NCI-H82 treated with DMSO at 0.1 percent for 48 hours (cell line): ENCODE data around the gene MAD1L1.

Source experiments
- DNase-seq: peaks from one replicate; lab custom pipeline; 2025; ENCODE audit not compliant: unreplicated experiment; lab: John Stamatoyannopoulos, UW

Gene MAD1L1

DNA sequence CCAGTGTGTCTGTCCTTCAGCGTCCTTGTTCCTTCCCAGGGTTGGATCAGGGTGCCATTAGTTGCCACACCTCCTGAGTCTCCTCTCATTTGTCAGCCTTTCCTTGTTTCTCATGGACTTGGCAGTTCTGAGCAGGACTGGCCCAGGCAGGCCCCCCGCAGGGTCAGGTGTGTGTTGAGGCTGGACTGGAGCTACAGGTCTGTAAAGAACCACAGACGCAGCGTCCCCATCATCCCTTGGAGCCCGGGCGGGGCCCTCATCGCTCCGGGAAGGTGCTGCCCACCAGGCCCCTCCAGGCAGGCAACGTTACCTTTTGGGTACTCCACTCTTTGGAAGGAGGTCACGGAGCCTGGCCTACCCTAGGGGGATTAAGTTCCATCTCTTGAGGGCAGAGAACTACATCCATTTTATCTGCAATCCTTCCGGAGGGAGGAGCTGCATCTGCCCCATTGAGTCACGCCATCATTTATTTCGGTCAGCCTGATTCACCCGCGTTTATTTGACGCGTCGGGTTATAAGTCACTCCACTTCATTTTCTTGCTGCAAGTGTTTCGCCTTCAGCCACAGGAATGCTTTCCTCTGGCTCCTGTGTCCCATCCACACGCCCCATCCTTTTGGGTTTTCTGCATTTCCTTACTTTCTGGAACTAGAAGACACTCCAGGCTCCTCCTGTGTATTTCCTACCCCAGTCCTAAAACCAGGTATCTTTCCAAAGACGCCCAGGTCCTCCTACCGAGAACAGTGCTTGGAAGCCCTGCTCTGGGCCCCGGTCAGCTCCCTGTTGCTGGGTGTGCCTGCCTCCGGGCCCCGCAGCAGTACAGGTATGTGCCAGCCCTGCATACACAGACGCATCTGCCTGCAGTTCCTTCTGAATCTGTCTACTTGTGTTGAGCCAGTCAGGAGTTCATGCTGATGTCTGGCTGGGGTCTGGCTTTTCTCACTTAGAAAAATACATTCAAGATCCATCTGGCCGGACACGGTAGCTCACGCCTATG, 141.9 kb downstream of the MAD1L1 start:
- DNase-seq: no peak

- no peak for DNase-seq
Observed at GRCh38 chr7:2088801-2089200, 143.9 kb downstream of the MAD1L1 start.

DNA sequence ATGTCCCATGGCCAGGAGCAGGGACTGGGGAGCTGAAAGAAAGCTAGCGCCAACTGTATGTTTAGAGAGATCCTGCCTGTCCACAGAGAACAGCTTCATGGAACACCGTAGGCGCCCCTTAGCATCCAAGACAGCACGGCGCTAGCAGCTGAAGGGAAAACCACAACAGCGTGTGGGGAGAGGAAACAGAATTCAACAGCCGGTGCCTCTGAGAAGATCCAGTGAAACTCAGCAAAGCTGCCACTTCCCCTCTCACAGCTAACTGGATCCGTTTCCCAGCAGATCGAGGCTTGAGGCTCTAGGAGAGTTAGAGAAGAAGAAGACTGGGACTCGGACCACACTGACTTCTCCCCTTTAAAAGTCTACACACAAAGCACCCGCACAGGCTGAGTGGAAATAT, 145.0 kb downstream of the MAD1L1 start:
- DNase-seq: no peak

DNA sequence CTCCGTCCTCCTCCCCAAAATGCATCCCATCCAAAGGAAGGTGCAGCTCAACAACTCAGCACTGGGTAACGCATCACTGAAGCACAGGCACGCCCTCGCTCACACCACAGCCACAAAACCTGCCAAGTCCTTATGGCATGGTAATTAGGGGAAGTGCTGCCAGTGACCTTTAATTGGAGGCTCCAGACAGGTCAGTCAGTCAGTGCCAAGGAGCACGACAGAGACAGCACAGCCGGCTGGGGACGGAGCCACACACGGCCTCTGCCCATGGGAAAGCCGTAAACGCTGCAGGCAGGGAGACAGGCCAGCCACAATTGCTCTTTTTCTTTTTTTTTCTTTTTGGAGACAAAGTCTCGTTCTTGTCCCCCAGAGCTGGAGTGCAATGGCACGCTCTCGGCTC, 146.5 kb downstream of the MAD1L1 start:
- no peak for DNase-seq

DNA sequence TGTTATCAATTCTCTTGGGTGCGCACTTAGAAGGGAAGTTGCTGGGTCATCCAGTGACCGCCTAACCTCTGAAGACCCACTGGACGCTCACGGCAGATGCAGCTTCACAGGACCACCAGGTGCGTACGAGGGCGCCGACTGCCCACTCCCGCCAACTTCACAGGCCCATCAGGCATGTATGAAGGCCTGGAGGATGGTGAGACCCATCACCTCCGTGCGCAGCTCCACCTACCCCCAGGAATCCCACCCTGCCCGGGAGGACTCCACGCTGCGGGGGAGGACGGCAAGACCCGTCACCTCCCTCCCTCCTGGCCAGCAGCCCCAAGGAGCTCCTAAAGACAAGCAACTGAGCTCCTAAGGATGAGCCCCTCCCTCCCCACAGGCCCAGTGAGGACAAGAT, 146.9 kb downstream of the MAD1L1 start:
- DNase-seq: no peak

DNA sequence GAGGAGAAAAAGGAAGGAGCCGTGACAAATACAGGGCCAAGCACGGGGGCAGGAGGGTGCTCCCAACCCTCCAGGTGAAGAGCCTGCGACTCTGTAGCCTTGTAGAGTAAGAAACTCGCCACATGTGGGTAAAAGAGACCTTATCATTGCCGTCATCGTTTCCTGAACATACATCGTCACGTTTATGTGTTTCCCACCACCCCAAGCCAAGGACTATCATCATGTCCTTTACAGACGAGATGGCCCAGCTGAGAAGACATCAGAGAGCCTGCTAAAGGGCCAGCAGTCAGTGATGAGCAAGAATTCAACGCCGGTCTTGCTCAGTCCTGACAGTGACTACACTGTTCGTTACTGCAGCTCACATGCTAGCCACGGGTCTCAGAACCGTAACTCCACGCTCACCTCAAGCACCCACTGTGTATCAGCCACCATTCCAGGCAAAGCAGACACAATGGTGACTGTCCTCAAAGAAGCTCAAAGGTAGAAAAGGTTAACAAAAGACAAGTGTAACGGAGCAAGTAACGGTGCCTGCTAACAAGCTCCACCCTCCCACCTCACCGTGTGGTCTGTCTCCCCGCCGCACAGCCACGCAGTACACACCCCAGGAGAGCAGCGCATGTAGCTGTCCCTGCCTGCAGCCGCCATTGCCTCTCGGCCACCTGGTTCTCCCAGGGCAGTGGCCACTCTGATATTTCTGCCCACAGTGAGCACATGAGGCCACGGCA, 147.8 kb downstream of the MAD1L1 start:
- DNase-seq: no peak

DNA sequence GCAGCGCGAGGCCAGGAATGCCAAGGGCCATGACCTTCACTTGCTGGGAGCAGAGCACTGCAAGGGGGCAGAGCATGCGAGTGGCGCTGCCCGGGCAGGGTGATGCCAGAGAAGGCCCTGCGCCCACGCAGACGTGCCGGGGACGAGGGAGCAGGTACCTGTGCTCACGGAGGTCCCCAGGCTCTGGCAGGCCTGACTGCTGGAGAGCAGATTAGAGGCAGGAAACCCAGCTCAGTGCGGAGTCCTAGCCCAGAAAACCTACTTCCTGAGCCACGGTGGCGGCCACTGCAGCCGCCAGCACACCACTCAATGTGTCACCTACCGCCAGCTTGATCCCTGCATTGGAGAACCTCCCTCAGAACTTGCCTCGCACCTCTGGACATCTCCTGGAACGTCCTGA, 148.4 kb downstream of the MAD1L1 start:
- DNase-seq: no peak

DNA sequence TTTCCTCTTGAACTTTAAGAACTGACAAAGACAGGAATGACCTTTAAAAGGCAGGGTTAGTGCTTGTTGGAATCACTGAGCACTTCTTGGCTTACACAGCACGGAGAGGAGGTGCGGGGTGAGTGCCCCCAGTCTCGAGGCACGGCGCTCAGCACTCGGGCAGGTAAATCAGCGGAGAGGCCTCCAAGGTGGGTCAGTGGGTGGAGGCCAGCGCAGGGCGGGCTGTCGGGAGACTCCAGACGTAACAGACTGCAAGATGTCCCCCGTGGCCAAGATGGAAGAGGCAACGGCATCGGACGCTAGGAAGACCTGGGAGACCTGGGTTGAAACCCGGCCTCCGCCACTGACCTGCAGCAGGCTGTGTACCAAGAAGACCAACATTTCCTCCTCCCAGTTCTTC, 149.4 kb downstream of the MAD1L1 start:
- no peak for DNase-seq

DNA sequence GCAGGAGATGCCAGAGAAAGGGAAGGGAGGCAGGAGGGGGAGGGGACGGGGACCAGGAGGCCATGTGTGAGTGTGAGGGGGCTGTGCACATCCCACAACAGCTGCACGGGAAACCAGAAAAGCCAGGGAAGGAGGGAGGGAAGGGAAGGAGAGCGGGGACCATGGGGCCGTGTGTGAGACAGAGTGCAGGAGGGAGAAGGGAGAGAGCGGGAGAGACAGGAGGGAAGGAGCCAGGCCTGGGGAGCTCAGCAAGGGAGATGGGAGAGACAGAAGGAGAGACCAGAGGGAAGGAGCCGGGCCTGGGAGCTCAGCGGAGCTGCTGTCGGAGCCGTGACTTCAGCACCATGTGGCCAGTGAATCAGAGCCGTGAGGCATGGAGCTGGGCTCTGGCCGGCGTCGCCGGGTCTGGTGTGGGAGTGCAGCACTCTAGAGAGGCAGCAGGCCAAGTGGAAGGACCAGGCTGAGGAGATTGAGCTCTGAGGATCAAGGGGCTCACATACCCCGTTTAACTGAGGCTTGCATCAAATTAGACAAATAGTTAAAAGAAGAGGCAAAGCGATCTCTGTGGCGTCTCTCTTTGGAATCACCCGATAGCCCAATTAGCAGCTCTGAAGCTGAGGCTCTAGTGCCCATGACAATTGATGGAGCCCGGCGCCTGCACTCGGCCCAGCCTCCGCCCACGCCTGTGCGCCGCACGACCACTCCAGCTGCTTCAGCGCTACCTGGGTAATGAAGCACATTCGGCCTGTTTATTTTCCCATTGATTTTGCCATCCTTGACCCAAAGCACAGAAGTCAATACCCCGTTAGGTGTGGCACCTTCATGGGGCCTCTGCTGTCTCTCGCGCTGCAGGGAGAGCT, 150.4 kb downstream of the MAD1L1 start:
- DNase-seq: peak; percentile 74

DNA sequence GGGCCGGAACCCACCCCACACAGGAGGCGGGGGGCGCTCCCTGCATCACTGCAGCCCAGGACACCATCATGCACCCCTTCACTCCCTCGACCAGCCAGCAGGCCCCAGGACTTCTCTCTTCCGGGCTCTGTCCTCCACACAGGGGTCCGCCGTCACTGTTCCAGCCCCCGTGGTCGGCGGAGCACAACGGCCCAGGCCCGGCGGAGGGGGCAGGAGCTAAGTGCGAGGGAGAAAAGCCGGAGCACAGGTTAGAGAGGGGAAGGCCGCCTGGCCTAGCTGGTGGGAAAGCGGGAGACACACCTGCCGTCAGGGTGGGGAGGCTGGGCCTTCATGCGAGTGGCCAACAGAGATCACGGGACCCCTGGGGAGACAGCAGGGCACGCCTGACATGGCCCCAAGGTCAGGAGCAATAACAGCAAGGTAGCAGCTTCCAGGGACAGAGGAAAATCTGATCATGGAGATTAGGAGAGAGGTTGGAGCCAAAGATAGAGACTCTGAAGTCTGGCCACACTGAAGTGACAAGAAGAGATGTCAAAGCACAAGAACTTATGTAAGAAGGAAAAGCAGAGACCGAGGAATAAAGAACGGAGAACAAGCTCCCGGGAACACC, 151.1 kb downstream of the MAD1L1 start:
- DNase-seq: peak; percentile 74

GRCh38 chr7:2080477-2080876, 152.3 kb downstream of the MAD1L1 start:
- no peak for DNase-seq

- peak; percentile 42 for DNase-seq
Observed at GRCh38 chr7:2080060-2080387, 152.7 kb downstream of the MAD1L1 start.

DNA sequence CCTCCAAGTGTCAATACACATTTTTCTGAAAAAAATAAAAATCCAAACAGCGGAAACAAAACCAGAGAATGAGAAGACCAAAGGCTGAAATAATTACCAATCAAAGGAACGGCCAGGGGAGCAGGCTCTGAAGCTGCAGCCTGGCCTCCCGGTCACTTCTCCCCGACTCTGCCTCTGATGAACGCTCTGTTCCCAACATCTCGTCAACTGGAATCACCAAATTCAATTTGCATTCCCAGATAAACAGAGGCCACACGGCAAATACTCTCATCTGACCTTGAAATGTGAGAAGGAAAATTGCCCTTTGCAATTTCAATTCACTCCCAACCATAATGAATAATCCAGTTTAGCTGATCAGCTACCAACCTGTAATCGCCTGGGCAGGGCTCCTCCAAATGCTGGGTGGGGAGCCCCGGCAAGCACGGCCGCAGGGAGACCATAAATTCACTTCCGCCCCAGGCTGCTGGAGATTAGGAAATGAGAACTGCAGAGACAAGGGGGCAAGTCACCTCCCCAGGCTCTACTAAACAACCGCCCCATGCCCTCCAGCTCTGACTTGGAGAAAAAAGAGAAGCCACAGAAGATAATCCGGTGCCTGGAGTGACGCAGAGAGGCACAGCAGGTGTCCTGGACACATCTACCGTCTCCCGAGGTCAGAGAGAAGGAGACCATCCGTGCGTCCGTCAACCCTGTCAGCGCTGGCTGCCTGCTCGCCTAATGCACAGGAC, 153.2 kb downstream of the MAD1L1 start:
- peak; percentile 65 for DNase-seq

- DNase-seq: no peak
Observed at GRCh38 chr7:2078899-2079298, 153.8 kb downstream of the MAD1L1 start.

DNA sequence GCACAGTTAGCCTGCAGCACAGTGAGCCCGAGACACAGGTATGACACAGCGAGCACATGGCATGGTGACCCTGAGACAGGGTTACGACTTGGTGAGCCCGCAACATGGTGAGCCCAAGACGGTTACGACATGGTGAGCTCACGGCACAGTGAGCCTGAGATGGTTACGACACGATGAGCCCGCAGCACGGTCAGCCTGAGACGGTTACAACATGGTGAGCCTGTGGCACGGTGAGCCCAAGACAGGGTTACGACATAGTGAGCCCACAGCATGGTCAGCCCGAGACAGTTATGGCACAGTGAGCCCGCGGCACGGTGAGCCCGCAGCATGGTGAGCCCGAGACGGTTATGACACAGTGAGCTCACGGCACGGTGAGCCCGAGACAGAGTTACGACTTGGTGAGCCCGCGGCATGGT, 156.1 kb downstream of the MAD1L1 start:
- DNase-seq: no peak

- no peak for DNase-seq
Observed at GRCh38 chr7:2075811-2076210, 156.9 kb downstream of the MAD1L1 start.

DNA sequence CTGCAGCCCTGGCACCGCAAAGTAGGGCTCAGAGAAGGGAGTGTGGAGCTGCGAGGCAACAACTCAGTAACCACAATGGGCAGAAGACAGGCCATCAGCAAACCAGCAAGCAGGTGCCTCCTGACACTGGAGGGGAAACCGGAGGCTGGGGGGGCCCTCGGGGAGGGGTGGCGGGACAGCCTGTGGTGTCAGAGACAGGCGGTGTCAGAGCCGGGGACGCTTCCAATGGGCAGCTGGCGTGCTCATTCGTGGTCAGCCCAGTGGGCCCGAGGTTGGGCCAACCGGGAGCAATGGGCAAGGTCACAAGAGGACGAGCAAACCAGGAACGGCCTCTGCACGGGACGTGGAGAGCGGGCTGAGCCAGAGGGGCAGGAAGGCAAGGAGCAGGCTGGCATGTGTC, 158.1 kb downstream of the MAD1L1 start:
- DNase-seq: no peak

GRCh38 chr7:2072798-2073197, 159.9 kb downstream of the MAD1L1 start:
- DNase-seq: no peak

GRCh38 chr7:2072042-2072441, 160.7 kb downstream of the MAD1L1 start:
- no peak for DNase-seq

- DNase-seq: no peak
Observed at GRCh38 chr7:2071133-2071832, 161.5 kb downstream of the MAD1L1 start.
